GM06990 (cell line): ENCODE data around the gene GPR15LG.

Experiments
- DNase-seq: peaks from one replicate; pipeline ENCODE4 v3.0.0-alpha.2; 2011; ENCODE audit not compliant: insufficient read length; ENCODE audit errors: extremely low read depth
- H3K27me3 ChIP-seq: replicated peaks from 2 replicates; pipeline ENCODE4 v1.6.0; 2011; ENCODE audit warnings: low read length; ENCODE audit not compliant: control insufficient read depth, insufficient read depth
- H3K36me3 ChIP-seq: 2 replicates; pipeline ENCODE4 v1.5.1; 2011; ENCODE audit warnings: low read length; ENCODE audit not compliant: control insufficient read depth, insufficient read depth
- H3K4me3 ChIP-seq: replicated peaks from 2 replicates; pipeline ENCODE4 v1.5.1; 2011; ENCODE audit warnings: low read depth, mild to moderate bottlenecking, control low read depth, low read length
- CTCF ChIP-seq: IDR thresholded peaks from 2 replicates; pipeline ENCODE4 v1.5.1; 2011; ENCODE audit warnings: low read length, control low read depth, mild to moderate bottlenecking, inconsistent platforms; ENCODE audit not compliant: insufficient read depth, poor library complexity, severe bottlenecking

GPR15LG gene

GRCh38 chr10:84214612-84215235, 41.1 kb downstream of the GPR15LG start:
- no peak for DNase-seq
- no peaks in the 10 kb centered on the region for H3K36me3 ChIP-seq
- peak; percentile 84 for TF ChIP-seq CTCF
- H3K4me3 ChIP-seq: peak overlapping the region; percentile 53
- no peaks in the 10 kb centered on the region; the same call in 1 of the 2 replicates for H3K27me3 ChIP-seq

- no peak for DNase-seq
- Histone ChIP-seq H3K27me3 (no peaks in the 10 kb centered on the region; the same call in 1 of the 2 replicates), H3K36me3 (no peaks in the 10 kb centered on the region), H3K4me3 (no peak overlapping the region)
- no peak for TF ChIP-seq CTCF
Observed at GRCh38 chr10:84216834-84217233, 43.2 kb downstream of the GPR15LG start.

- H3K27me3 ChIP-seq: no peaks in the 10 kb centered on the region; the same call in 1 of the 2 replicates
- no peak for TF ChIP-seq CTCF
- no peak for DNase-seq
- no peak overlapping the region for H3K4me3 ChIP-seq
- H3K36me3 ChIP-seq: no peaks in the 10 kb centered on the region
Observed at GRCh38 chr10:84217746-84218145, 44.1 kb downstream of the GPR15LG start.

GRCh38 chr10:84221916-84222315, 48.3 kb downstream of the GPR15LG start:
- Histone ChIP-seq H3K4me3 (no peak overlapping the region), H3K36me3 (no peaks in the 10 kb centered on the region), H3K27me3 (no peaks in the 10 kb centered on the region; the same call in 1 of the 2 replicates)
- DNase-seq: no peak
- TF ChIP-seq CTCF: no peak

GRCh38 chr10:84224411-84225028, 50.9 kb downstream of the GPR15LG start:
- H3K27me3 ChIP-seq: no peaks in the 10 kb centered on the region
- no peak for TF ChIP-seq CTCF
- DNase-seq: no peak

More at GRCh38 chr10:84224411-84225028, 50.9 kb downstream of the GPR15LG start:
- H3K36me3 ChIP-seq: no peaks in the 10 kb centered on the region
- H3K4me3 ChIP-seq: no peak overlapping the region
